Measurements from ENCODE around the gene TUBD1. TPM values are rescaled to one million over a fixed set of nuclear protein-coding genes. Genes with fewer than 3 reads are reported as not detected.

The TUBD1 gene
- total RNA-seq, 1 donor from 2014 or later, result 7.6 TPM

DNA sequence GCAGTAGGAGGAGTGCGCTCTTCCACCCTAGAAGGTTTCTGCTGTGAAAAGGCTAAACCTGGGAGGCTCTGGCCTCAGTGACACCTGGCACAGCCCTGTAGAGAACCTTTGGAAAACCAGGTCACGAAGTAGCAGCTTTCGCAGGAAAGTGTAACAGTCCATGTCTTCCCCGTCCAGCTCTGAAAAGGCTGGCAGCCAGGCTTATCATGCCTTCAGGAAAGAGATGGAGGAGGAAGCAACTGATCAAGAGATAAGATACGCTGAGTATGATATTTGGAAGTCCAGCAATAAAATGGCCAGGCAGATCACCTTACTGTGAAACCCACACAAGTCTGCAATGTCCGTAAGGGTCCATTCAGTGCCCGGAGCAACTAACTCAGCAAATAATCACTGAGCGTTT lies 22.3 kb downstream of the TUBD1 start:
- no peaks in the 10 kb centered on the region for H3K36me3 ChIP-seq (ENCODE audit: control insufficient read depth, insufficient read depth, low read length)
- TF ChIP-seq, protein P1, sequence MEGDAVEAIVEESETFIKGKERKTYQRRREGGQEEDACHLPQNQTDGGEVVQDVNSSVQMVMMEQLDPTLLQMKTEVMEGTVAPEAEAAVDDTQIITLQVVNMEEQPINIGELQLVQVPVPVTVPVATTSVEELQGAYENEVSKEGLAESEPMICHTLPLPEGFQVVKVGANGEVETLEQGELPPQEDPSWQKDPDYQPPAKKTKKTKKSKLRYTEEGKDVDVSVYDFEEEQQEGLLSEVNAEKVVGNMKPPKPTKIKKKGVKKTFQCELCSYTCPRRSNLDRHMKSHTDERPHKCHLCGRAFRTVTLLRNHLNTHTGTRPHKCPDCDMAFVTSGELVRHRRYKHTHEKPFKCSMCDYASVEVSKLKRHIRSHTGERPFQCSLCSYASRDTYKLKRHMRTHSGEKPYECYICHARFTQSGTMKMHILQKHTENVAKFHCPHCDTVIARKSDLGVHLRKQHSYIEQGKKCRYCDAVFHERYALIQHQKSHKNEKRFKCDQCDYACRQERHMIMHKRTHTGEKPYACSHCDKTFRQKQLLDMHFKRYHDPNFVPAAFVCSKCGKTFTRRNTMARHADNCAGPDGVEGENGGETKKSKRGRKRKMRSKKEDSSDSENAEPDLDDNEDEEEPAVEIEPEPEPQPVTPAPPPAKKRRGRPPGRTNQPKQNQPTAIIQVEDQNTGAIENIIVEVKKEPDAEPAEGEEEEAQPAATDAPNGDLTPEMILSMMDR (IDR thresholded peaks at IDR 0.05; ENCODE audit: insufficient read depth, low read length, severe bottlenecking), result no peak
- H3K27me3 ChIP-seq (ENCODE audit: control insufficient read depth, insufficient read depth, low read length), result no peaks in the 10 kb centered on the region
- no peak for FAIRE-seq
- DNase-seq (ENCODE audit: low read depth), result no peak
- no peak overlapping the region for H3K4me3 ChIP-seq (ENCODE audit: low read depth, low read length)

DNA sequence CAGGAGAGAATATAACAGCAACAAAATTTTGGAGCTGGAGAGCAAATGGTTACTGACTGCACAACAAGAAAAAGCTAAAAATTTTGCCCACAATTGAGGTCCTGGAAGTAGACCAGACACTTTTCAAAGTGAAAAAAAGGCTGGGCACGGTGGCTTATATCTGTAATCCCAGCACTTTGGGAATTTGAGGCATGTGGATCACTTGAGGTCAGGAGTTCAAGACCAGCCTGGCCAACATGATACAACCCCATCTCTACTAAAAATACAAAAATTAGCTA lies 22.9 kb downstream of the TUBD1 start:
- Histone ChIP-seq H3K36me3 (ENCODE audit: control insufficient read depth, insufficient read depth, low read length) (no peaks in the 10 kb centered on the region), H3K27me3 (ENCODE audit: control insufficient read depth, insufficient read depth, low read length) (no peaks in the 10 kb centered on the region), H3K4me3 (ENCODE audit: low read depth, low read length) (no peak overlapping the region)
- DNase-seq (ENCODE audit: low read depth), result no peak
- no peak for FAIRE-seq
- TF ChIP-seq, protein P1 (IDR thresholded peaks at IDR 0.05; ENCODE audit: insufficient read depth, low read length, severe bottlenecking), result no peak

DNA sequence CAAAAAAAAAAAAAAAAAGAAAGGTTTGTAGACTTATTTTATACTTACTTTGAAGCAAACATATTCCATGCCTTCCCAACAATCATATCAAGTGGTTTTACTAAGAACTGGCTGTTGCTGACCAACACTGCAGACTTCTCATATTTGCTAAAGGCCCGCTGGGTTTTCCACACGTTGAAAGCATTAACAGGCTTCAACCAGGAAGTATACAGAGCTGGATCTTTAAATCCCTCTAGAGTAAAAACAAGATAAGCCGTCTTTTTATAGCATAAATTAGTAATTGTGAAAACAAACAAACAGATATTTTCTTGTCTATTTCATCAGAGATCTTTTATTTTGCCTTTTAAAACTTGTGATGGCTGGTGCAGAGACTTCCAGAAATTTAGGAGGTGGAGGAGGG lies 29.1 kb downstream of the TUBD1 start:
- no peak for FAIRE-seq
- no peak overlapping the region for H3K4me3 ChIP-seq (ENCODE audit: low read depth, low read length)
- DNase-seq (ENCODE audit: low read depth), result no peak
- H3K27me3 ChIP-seq (ENCODE audit: control insufficient read depth, insufficient read depth, low read length), result no peaks in the 10 kb centered on the region
- no peaks in the 10 kb centered on the region for H3K36me3 ChIP-seq (ENCODE audit: control insufficient read depth, insufficient read depth, low read length)
- TF ChIP-seq, protein P1 (IDR thresholded peaks at IDR 0.05; ENCODE audit: insufficient read depth, low read length, severe bottlenecking), result no peak

DNA sequence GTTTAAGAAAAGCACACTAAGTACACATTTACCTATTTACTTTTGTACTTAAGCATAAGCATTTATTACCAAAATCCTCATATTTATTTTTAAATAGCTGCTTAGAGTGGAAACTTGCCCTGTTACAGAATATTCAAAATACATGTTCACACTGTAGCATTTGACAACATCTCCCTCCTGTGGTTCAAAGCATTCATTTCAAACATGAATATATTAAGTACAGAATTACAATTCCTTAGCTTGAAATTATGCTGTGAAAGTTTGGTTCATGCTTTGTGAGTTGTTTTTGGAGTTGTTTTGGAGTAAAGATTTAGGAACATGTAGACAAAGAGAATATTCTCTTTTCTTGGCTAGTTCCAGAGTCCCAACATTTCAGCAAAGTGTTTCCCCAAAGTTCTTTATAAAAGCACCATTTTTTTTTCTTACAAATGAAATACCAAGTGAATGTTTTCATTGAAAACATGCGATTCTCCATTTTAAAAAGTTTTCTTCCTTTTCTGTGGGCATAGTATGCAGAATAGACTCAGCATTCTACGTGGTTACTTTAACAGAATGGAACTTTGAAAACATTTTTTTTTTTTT lies 33.2 kb downstream of the TUBD1 start:
- Histone ChIP-seq H3K36me3 (ENCODE audit: control insufficient read depth, insufficient read depth, low read length) (no peaks in the 10 kb centered on the region), H3K4me3 (ENCODE audit: low read depth, low read length) (no peak overlapping the region), H3K27me3 (ENCODE audit: control insufficient read depth, insufficient read depth, low read length) (no peaks in the 10 kb centered on the region)
- TF ChIP-seq, protein P1 (IDR thresholded peaks at IDR 0.05; ENCODE audit: insufficient read depth, low read length, severe bottlenecking), result peak; percentile 36
- DNase-seq (ENCODE audit: low read depth) (peak; percentile 59), FAIRE-seq (no peak)

DNA sequence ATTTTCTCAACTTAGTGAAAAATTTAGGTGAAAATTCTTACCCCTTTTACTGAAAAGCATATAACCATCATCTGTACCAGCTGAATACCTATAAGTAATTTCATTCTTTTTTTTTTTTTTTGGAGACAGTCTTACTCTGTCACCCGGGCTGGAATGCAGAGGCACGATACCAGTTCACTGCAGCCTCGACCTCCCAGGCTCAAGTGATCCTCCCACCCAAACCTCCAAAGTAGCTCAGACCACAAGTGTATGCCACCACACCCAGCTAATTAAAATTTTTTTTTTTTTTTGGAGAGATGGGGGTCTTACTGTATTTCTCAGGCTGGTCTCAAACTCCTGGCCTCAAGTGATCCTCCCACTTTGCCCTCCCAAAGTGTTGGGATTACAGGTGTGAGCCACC lies 33.8 kb downstream of the TUBD1 start:
- H3K4me3 ChIP-seq (ENCODE audit: low read depth, low read length), result no peak overlapping the region
- DNase-seq (ENCODE audit: low read depth) (no peak), FAIRE-seq (no peak)
- no peaks in the 10 kb centered on the region for H3K36me3 ChIP-seq (ENCODE audit: control insufficient read depth, insufficient read depth, low read length)
- H3K27me3 ChIP-seq (ENCODE audit: control insufficient read depth, insufficient read depth, low read length), result no peaks in the 10 kb centered on the region
- TF ChIP-seq, protein P1 (IDR thresholded peaks at IDR 0.05; ENCODE audit: insufficient read depth, low read length, severe bottlenecking), result no peak

DNA sequence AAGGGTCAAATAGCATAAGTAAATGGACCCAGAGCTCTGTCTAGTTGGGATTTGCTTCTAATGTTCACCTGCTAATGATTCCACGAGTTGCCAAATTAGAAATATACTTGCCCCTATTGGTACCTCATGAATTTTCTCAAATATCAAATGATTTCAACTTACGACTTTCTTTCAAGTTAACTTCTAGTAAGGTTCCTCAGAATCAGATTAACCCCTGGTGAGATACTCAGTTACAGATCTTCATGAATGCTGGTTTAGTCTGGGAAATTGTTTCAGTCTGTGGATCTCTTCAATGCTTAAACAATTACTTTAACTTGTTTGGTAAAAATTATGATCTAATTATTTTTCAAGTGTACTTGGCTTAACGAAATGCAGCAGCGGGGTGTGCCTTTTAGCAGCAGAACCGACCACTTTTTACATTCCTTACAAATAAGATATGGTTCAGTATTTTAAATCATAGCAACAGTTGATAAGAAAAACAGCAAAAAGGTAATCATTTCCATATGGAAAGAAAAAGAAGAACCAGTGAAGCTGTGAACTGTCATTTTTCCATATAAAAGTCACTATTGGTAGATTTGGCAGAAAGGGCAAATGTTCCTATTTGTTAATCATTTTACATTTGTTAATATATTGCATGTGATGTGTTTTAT lies 34.5 kb downstream of the TUBD1 start:
- TF ChIP-seq, protein P1 (IDR thresholded peaks at IDR 0.05; ENCODE audit: insufficient read depth, low read length, severe bottlenecking), result no peak
- no peaks in the 10 kb centered on the region for H3K36me3 ChIP-seq (ENCODE audit: control insufficient read depth, insufficient read depth, low read length)
- H3K4me3 ChIP-seq (ENCODE audit: low read depth, low read length), result no peak overlapping the region
- no peaks in the 10 kb centered on the region for H3K27me3 ChIP-seq (ENCODE audit: control insufficient read depth, insufficient read depth, low read length)
- DNase-seq (ENCODE audit: low read depth), result no peak
- no peak for FAIRE-seq

Data from bronchial epithelial cell (primary cell).